ENCODE results near the gene CCNY.
A peak's percentile ranks its signal among the peaks of the same experiment; 100 is the strongest.

CCNY gene

GRCh38 chr10:35466661-35467060 lies 130.4 kb downstream of the CCNY start:
- no peak overlapping the region for H3K4me3 ChIP-seq (replicated peaks in 1 of 2; ENCODE audit: low read depth in 2 of 2, low read length in 2 of 2)
- no peak for TF ChIP-seq CTCF (IDR thresholded peaks at IDR 0.05; ENCODE audit: low read depth, low read length)
- DNase-seq (ENCODE audit: low read depth in 2 of 2): no peak

- no peak overlapping the region for H3K4me3 ChIP-seq (replicated peaks in 1 of 2; ENCODE audit: low read depth in 2 of 2, low read length in 2 of 2)
- no peak for DNase-seq (ENCODE audit: low read depth in 2 of 2)
- no peak for TF ChIP-seq CTCF (IDR thresholded peaks at IDR 0.05; ENCODE audit: low read depth, low read length)
These were observed 130.9 kb downstream of the CCNY start for GRCh38 chr10:35467186-35467585.

- TF ChIP-seq CTCF (IDR thresholded peaks at IDR 0.05; ENCODE audit: low read depth, low read length): no peak
- DNase-seq (ENCODE audit: low read depth in 2 of 2): peak in 1 of 2 donors; percentile 49
These were observed 134.1 kb downstream of the CCNY start for GRCh38 chr10:35470248-35470924.

GRCh38 chr10:35470925-35471315 lies 134.6 kb downstream of the CCNY start:
- no peak for DNase-seq (ENCODE audit: low read depth in 2 of 2)
- no peak overlapping the region for H3K4me3 ChIP-seq (replicated peaks in 1 of 2; ENCODE audit: low read depth in 2 of 2, low read length in 2 of 2)
- TF ChIP-seq CTCF (IDR thresholded peaks at IDR 0.05; ENCODE audit: low read depth, low read length): no peak

More at GRCh38 chr10:35470248-35470924, 134.1 kb downstream of the CCNY start:
- H3K4me3 ChIP-seq (replicated peaks in 1 of 2; ENCODE audit: low read depth in 2 of 2, low read length in 2 of 2): no peak overlapping the region

GRCh38 chr10:35471435-35471834 lies 135.1 kb downstream of the CCNY start:
- TF ChIP-seq CTCF (IDR thresholded peaks at IDR 0.05; ENCODE audit: low read depth, low read length): no peak
- H3K4me3 ChIP-seq (replicated peaks in 1 of 2; ENCODE audit: low read depth in 2 of 2, low read length in 2 of 2): no peak overlapping the region
- DNase-seq (ENCODE audit: low read depth in 2 of 2): no peak

- no peak for TF ChIP-seq CTCF (IDR thresholded peaks at IDR 0.05; ENCODE audit: low read depth, low read length)
- DNase-seq (ENCODE audit: low read depth in 2 of 2): no peak
These were observed 143.8 kb downstream of the CCNY start for GRCh38 chr10:35480142-35480541.

GRCh38 chr10:35481413-35481812 lies 145.1 kb downstream of the CCNY start:
- no peak for TF ChIP-seq CTCF (IDR thresholded peaks at IDR 0.05; ENCODE audit: low read depth, low read length)
- DNase-seq (ENCODE audit: low read depth in 2 of 2): no peak
- H3K4me3 ChIP-seq (replicated peaks in 1 of 2; ENCODE audit: low read depth in 2 of 2, low read length in 2 of 2): no peak overlapping the region

More at GRCh38 chr10:35480142-35480541, 143.8 kb downstream of the CCNY start:
- H3K4me3 ChIP-seq (replicated peaks in 1 of 2; ENCODE audit: low read depth in 2 of 2, low read length in 2 of 2): no peak overlapping the region
